ENCODE measurements around the gene SLC43A1.
A peak's percentile ranks its signal among the peaks of the same experiment; 100 is the strongest.
"Not testable (repeated sequence)": the region's sequence is repeated elsewhere in the genome, so short reads cannot be mapped to it uniquely, and the experiment has no call there.

SLC43A1 gene

GRCh38 chr11:57460022-57460757 lies 55.3 kb downstream of the SLC43A1 start, which contains the start of gene RTN4RL2:
RTN4RL2 (plus strand) TSS chr11:57460528; CDS start chr11:57460866, 338 bp downstream.
- DNase-seq, result peak; percentile 8

GRCh38 chr11:57459164-57460021 lies 56.1 kb downstream of the SLC43A1 start:
- DNase-seq, result peak; percentile 13

- peak; percentile 10 for DNase-seq
Observed at GRCh38 chr11:57458410-57459163, 56.9 kb downstream of the SLC43A1 start.

- DNase-seq, result no peak
Observed at GRCh38 chr11:57458060-57458409, 57.5 kb downstream of the SLC43A1 start.

GRCh38 chr11:57457643-57458023 lies 57.9 kb downstream of the SLC43A1 start:
- no peak for DNase-seq

- peak; percentile 58 for DNase-seq
Observed at GRCh38 chr11:57456960-57457642, 58.4 kb downstream of the SLC43A1 start.

GRCh38 chr11:57453543-57454177 lies 61.8 kb downstream of the SLC43A1 start:
- DNase-seq, result no peak

- no peak for DNase-seq
Observed at GRCh38 chr11:57446055-57446454, 69.4 kb downstream of the SLC43A1 start.

- not testable (repeated sequence) for DNase-seq
Observed at GRCh38 chr11:57445122-57445394, 70.4 kb downstream of the SLC43A1 start.

- no peak for DNase-seq
Observed at GRCh38 chr11:57444362-57445121, 71.0 kb downstream of the SLC43A1 start.

- no peak for DNase-seq
Observed at GRCh38 chr11:57440744-57441414, 74.6 kb downstream of the SLC43A1 start.

GRCh38 chr11:57439786-57440185 lies 75.7 kb downstream of the SLC43A1 start:
- DNase-seq, result no peak

GRCh38 chr11:57438345-57439285 lies 76.9 kb downstream of the SLC43A1 start:
- DNase-seq, result no peak

GRCh38 chr11:57436031-57436430 lies 79.5 kb downstream of the SLC43A1 start:
- no peak for DNase-seq

- DNase-seq, result no peak
Observed at GRCh38 chr11:57434640-57435546, 80.6 kb downstream of the SLC43A1 start.

Measured in activated effector memory CD4-positive, alpha-beta T cell treated with Interleukin-2 at 50 U/mL for 16 hours (primary cell).